Endodermal cell (in vitro differentiated cells): ENCODE results near the gene CPZ. TPM values are rescaled to one million over a fixed set of nuclear protein-coding genes. Genes with fewer than 3 reads are reported as not detected.

ENCODE experiments used
- DNase-seq: peaks from one replicate; pipeline ENCODE4 v3.0.0-alpha.2; 2017
- H3K27ac ChIP-seq: 2 replicates; pipeline ENCODE4 v1.5.1; 2013; ENCODE audit warnings: mild to moderate bottlenecking, low read depth, low read length, moderate library complexity
- H3K27me3 ChIP-seq: 2 replicates; pipeline ENCODE4 v1.6.1; 2013; ENCODE audit warnings: mild to moderate bottlenecking, low read length, moderate library complexity; ENCODE audit not compliant: insufficient read depth, control insufficient read depth, poor library complexity, severe bottlenecking
- H3K36me3 ChIP-seq: 2 replicates; pipeline ENCODE4 v1.7.0; 2013; ENCODE audit warnings: mild to moderate bottlenecking, low read length, moderate library complexity; ENCODE audit not compliant: control insufficient read depth, insufficient read depth
- H3K4me1 ChIP-seq: one replicate; pipeline ENCODE4 v1.7.0; 2013; ENCODE audit warnings: low read length; ENCODE audit not compliant: control insufficient read depth, insufficient read depth
- H3K4me3 ChIP-seq: 2 replicates; pipeline ENCODE4 v1.5.1; 2013; ENCODE audit warnings: mild to moderate bottlenecking, low read length, moderate library complexity
- H3K9ac ChIP-seq: 2 replicates; pipeline ENCODE4 v1.6.1; 2013; ENCODE audit warnings: mild to moderate bottlenecking, low read length, moderate library complexity; ENCODE audit not compliant: poor library complexity, severe bottlenecking; ENCODE audit errors: extremely low read depth
- H3K9me3 ChIP-seq: 2 replicates; pipeline ENCODE4 v1.6.1; 2013; ENCODE audit warnings: mild to moderate bottlenecking, low read length, moderate library complexity; ENCODE audit not compliant: control insufficient read depth
- H3K27ac Mint-ChIP-seq: 2 replicates; pipeline ENCODE4 v1.8.0; 2020; ENCODE audit warnings: mixed read lengths
- H3K27me3 Mint-ChIP-seq: 2 replicates; pipeline ENCODE4 v1.8.0; 2021; ENCODE audit warnings: mild to moderate bottlenecking, mixed read lengths; ENCODE audit not compliant: insufficient read depth
- H3K36me3 Mint-ChIP-seq: 2 replicates; pipeline ENCODE4 v1.8.0; 2020; ENCODE audit warnings: low read depth, mixed read lengths
- H3K4me1 Mint-ChIP-seq: 2 replicates; pipeline ENCODE4 v1.8.0; 2020; ENCODE audit warnings: mixed read lengths
- H3K4me3 Mint-ChIP-seq: 2 replicates; pipeline ENCODE4 v1.8.0; 2020; ENCODE audit warnings: mild to moderate bottlenecking, moderate library complexity, mixed read lengths
- H3K9me3 Mint-ChIP-seq: 2 replicates; pipeline ENCODE4 v1.8.0; 2020; ENCODE audit warnings: mild to moderate bottlenecking, mixed read lengths
- WGBS, 2 experiments: methylation state at CpG; one replicate each; pipeline versions ENCODE4 v1.1.5 to v1.1.7; 2013; ENCODE audit warnings: missing lambda C conversion rate in 2 of 2, mixed read lengths in 1 of 2; ENCODE audit not compliant: insufficient coverage in 1 of 2, insufficient read length in 1 of 2; 5-methylcytosine and 5-hydroxymethylcytosine counted together
- total RNA-seq, 2 donors: library from RNA; stranded (reverse); fragmentation: NEBNext Ultra II Directional in 1 of 2; extraction: Animal tissue kit (Norgen Biotek cat#: 25700) in 1 of 2; gene quantifications; 2 replicates in 1 of 2; 3 replicates in 1 of 2; pipeline ENCODE4 v1.2.1, GENCODE V29; 2021
- TF ChIP-seq, protein P1 (sequence below): fragments of 200-600 bp; sonication (generic); conservative IDR thresholded peaks from 2 replicates; pipeline ENCODE4 v1.5.0; 2021; ENCODE audit warnings: antibody characterized with exemption, mild to moderate bottlenecking

Gene CPZ
- total RNA-seq, 2 donors from 2014 or later, result 23.9 to 33.6 TPM

- no peaks in the 10 kb centered on the region for H3K9me3 ChIP-seq
- 83% methylated on average over 6 to 13 of the region's 13 CpGs for WGBS, 2 experiments
- no peaks in the 10 kb centered on the region for H3K36me3 ChIP-seq
- Mint-ChIP-seq H3K27me3 (no peaks in the 10 kb centered on the region), H3K4me3 (no peak overlapping the region), H3K27ac (no peak overlapping the region), H3K4me1 (no peaks in the 10 kb centered on the region), H3K9me3 (no peaks in the 10 kb centered on the region), H3K36me3 (peaks cover 21% of the 10 kb centered on the region)
- no peaks in the 10 kb centered on the region for H3K27me3 ChIP-seq
- H3K4me1 ChIP-seq, result no peaks in the 10 kb centered on the region
- no peak for DNase-seq
- no peak overlapping the region for H3K9ac ChIP-seq
- TF ChIP-seq, protein P1, sequence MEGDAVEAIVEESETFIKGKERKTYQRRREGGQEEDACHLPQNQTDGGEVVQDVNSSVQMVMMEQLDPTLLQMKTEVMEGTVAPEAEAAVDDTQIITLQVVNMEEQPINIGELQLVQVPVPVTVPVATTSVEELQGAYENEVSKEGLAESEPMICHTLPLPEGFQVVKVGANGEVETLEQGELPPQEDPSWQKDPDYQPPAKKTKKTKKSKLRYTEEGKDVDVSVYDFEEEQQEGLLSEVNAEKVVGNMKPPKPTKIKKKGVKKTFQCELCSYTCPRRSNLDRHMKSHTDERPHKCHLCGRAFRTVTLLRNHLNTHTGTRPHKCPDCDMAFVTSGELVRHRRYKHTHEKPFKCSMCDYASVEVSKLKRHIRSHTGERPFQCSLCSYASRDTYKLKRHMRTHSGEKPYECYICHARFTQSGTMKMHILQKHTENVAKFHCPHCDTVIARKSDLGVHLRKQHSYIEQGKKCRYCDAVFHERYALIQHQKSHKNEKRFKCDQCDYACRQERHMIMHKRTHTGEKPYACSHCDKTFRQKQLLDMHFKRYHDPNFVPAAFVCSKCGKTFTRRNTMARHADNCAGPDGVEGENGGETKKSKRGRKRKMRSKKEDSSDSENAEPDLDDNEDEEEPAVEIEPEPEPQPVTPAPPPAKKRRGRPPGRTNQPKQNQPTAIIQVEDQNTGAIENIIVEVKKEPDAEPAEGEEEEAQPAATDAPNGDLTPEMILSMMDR, result no peak
- H3K4me3 ChIP-seq, result no peak overlapping the region
- H3K27ac ChIP-seq, result no peak overlapping the region
Observed at GRCh38 chr4:8615366-8615765, 22.8 kb downstream of the CPZ start.

DNA sequence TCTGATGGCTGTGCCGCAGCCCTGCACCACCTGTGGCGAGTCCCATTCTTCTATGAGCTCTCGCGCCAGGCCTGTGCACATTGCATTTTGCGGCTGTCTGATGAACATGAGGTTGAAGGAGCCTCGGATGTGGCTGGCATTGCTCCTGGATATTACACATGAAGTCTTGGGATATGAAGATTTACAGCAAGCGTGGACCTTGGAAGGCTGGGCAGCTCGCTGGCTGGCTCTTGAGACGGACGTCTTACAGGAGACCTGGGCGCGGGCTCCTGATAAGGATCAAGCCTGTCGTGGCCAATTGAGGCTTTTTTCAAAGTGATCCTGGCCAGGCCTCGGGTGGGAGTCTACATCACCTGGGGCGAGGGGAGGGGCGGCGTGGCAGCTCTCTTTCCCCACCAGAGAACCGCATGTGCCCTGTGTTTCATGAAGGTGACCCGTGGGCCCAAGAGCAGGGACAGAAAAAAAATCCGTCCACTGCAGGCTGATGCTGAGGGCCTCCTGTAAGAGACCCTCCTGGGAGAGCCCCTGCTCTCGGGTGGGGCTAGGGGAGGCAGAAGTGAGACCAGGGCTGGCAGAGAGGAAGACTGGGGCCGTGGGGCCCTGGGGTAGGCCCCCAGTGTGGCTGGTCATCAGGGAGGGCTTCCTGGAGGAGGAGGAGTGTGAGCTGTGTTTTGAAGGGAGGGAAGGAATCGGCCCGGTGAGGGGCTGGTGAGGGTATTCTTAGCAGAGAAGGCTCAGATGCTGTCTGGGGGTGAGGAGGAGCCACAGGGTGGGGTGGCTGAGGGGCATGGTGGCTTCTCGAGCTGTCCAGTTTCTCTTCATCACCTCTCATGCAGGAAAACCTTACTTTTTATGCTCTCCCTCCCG lies 23.6 kb downstream of the CPZ start:
- Mint-ChIP-seq H3K36me3 (peaks cover 21% of the 10 kb centered on the region), H3K4me1 (no peaks in the 10 kb centered on the region), H3K9me3 (no peaks in the 10 kb centered on the region), H3K27ac (peak overlapping the region; percentile 29), H3K27me3 (no peaks in the 10 kb centered on the region), H3K4me3 (no peak overlapping the region)
- Histone ChIP-seq H3K27me3 (no peaks in the 10 kb centered on the region), H3K4me3 (no peak overlapping the region), H3K4me1 (no peaks in the 10 kb centered on the region), H3K9ac (no peak overlapping the region), H3K9me3 (no peaks in the 10 kb centered on the region), H3K36me3 (no peaks in the 10 kb centered on the region), H3K27ac (no peak overlapping the region)
- TF ChIP-seq, protein P1, result no peak
- 89 to 91% methylated on average over 17 to 26 of the region's 26 CpGs for WGBS, 2 experiments
- no peak for DNase-seq

- Histone ChIP-seq H3K27ac (no peak overlapping the region), H3K9me3 (no peaks in the 10 kb centered on the region), H3K4me1 (no peaks in the 10 kb centered on the region), H3K9ac (no peak overlapping the region), H3K4me3 (no peak overlapping the region), H3K36me3 (no peaks in the 10 kb centered on the region), H3K27me3 (no peaks in the 10 kb centered on the region)
- Mint-ChIP-seq H3K9me3 (no peaks in the 10 kb centered on the region), H3K4me1 (no peaks in the 10 kb centered on the region), H3K27me3 (no peaks in the 10 kb centered on the region), H3K27ac (no peak overlapping the region), H3K4me3 (no peak overlapping the region), H3K36me3 (peaks cover 18% of the 10 kb centered on the region)
- TF ChIP-seq, protein P1, result no peak
- WGBS, 2 experiments, result 90% methylated on average over 14 to 16 of the region's 16 CpGs
- no peak for DNase-seq
Observed at GRCh38 chr4:8616831-8617230, 24.3 kb downstream of the CPZ start.
